A549 (cell line): ENCODE results near the gene KRT77.

Experiments
- FOSB ChIP-seq: fragments of 250-450 bp; sonication (Bioruptor Pico); IDR thresholded peaks from 2 replicates; pipeline ENCODE4 v1.5.0; 2020; ENCODE audit warnings: mild to moderate bottlenecking, moderate library complexity
- JUNB ChIP-seq: fragments of >200 bp; sonication (Bioruptor Twin); formaldehyde crosslinking; IDR thresholded peaks from 2 replicates; pipeline ENCODE4 v1.6.1; 2016
- MYC ChIP-seq: IDR thresholded peaks from 2 replicates; pipeline ENCODE4 v1.6.1; 2012; ENCODE audit warnings: mild to moderate bottlenecking, inconsistent platforms, low read length, improper control_type of control experiment, borderline replicate concordance
- RAD21 ChIP-seq, 2 experiments: fragments of >200 bp in 1 of 2; sonication (Bioruptor Twin) in 1 of 2; formaldehyde crosslinking in 1 of 2; IDR thresholded peaks in 1 of 2; conservative IDR thresholded peaks in 1 of 2; 2 replicates in 1 of 2; 3 replicates in 1 of 2; pipeline ENCODE4 v1.6.1; 2012 to 2018; ENCODE audit warnings: inconsistent platforms in 1 of 2
- TF ChIP-seq, protein P1 (sequence below): fragments of 450-650 bp; IDR thresholded peaks from 2 replicates; pipeline ENCODE4 v1.6.1; 2014; ENCODE audit warnings: antibody characterized with exemption
- TF ChIP-seq, protein P2 (sequence below): fragments of >200 bp; sonication (Bioruptor Twin); formaldehyde crosslinking; IDR thresholded peaks from 3 replicates; pipeline ENCODE4 v1.5.1; 2016
- TF ChIP-seq, protein P3 (sequence below): fragments of 200-600 bp; sonication (generic); IDR thresholded peaks from 2 replicates; pipeline ENCODE4 v1.6.1; 2016; ENCODE audit warnings: antibody characterized with exemption, mild to moderate bottlenecking, moderate library complexity

DNA sequence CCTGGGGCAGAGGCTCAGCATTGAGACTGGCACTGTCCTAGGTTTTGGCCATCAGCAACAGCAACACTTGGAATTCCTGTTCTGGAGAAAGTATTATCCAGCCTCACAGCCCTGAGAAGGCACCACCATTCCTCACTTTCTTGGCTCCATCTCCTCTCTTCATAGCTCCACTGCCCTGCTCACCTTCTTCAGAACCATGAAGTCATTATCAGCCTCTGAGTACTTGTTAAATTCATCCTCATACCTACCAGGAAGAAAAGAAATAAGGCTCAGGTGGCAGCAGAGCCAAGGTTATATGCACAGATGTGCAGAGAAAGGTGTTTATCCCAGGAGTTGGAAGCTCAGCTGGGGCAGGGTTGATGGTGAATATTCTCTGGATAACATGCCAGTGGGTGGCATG, 48.5 kb upstream of the KRT77 start:
- TF ChIP-seq MYC (no peak), JUNB (no peak), RAD21 (conservative IDR thresholded peaks at IDR 0.05 in 1 of 2, IDR thresholded peaks at IDR 0.05 in 1 of 2) (no peak), FOSB (no peak)
- TF ChIP-seq, protein P1, sequence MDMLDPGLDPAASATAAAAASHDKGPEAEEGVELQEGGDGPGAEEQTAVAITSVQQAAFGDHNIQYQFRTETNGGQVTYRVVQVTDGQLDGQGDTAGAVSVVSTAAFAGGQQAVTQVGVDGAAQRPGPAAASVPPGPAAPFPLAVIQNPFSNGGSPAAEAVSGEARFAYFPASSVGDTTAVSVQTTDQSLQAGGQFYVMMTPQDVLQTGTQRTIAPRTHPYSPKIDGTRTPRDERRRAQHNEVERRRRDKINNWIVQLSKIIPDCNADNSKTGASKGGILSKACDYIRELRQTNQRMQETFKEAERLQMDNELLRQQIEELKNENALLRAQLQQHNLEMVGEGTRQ, result no peak
- TF ChIP-seq, protein P2, sequence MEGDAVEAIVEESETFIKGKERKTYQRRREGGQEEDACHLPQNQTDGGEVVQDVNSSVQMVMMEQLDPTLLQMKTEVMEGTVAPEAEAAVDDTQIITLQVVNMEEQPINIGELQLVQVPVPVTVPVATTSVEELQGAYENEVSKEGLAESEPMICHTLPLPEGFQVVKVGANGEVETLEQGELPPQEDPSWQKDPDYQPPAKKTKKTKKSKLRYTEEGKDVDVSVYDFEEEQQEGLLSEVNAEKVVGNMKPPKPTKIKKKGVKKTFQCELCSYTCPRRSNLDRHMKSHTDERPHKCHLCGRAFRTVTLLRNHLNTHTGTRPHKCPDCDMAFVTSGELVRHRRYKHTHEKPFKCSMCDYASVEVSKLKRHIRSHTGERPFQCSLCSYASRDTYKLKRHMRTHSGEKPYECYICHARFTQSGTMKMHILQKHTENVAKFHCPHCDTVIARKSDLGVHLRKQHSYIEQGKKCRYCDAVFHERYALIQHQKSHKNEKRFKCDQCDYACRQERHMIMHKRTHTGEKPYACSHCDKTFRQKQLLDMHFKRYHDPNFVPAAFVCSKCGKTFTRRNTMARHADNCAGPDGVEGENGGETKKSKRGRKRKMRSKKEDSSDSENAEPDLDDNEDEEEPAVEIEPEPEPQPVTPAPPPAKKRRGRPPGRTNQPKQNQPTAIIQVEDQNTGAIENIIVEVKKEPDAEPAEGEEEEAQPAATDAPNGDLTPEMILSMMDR, result no peak
- TF ChIP-seq, protein P3, sequence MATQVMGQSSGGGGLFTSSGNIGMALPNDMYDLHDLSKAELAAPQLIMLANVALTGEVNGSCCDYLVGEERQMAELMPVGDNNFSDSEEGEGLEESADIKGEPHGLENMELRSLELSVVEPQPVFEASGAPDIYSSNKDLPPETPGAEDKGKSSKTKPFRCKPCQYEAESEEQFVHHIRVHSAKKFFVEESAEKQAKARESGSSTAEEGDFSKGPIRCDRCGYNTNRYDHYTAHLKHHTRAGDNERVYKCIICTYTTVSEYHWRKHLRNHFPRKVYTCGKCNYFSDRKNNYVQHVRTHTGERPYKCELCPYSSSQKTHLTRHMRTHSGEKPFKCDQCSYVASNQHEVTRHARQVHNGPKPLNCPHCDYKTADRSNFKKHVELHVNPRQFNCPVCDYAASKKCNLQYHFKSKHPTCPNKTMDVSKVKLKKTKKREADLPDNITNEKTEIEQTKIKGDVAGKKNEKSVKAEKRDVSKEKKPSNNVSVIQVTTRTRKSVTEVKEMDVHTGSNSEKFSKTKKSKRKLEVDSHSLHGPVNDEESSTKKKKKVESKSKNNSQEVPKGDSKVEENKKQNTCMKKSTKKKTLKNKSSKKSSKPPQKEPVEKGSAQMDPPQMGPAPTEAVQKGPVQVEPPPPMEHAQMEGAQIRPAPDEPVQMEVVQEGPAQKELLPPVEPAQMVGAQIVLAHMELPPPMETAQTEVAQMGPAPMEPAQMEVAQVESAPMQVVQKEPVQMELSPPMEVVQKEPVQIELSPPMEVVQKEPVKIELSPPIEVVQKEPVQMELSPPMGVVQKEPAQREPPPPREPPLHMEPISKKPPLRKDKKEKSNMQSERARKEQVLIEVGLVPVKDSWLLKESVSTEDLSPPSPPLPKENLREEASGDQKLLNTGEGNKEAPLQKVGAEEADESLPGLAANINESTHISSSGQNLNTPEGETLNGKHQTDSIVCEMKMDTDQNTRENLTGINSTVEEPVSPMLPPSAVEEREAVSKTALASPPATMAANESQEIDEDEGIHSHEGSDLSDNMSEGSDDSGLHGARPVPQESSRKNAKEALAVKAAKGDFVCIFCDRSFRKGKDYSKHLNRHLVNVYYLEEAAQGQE, result no peak
